GM19328 (cell line): ENCODE results near the gene NEURL4.
A peak's percentile ranks its signal among the peaks of the same experiment; 100 is the strongest.

Experiments used
- ATAC-seq: cut with Tn5 transposase; IDR thresholded peaks from one replicate; pipeline ENCODE4 v1.9.1; 2021; ENCODE audit warnings: mild to moderate bottlenecking, moderate library complexity; ENCODE audit not compliant: unreplicated experiment

Gene NEURL4

DNA sequence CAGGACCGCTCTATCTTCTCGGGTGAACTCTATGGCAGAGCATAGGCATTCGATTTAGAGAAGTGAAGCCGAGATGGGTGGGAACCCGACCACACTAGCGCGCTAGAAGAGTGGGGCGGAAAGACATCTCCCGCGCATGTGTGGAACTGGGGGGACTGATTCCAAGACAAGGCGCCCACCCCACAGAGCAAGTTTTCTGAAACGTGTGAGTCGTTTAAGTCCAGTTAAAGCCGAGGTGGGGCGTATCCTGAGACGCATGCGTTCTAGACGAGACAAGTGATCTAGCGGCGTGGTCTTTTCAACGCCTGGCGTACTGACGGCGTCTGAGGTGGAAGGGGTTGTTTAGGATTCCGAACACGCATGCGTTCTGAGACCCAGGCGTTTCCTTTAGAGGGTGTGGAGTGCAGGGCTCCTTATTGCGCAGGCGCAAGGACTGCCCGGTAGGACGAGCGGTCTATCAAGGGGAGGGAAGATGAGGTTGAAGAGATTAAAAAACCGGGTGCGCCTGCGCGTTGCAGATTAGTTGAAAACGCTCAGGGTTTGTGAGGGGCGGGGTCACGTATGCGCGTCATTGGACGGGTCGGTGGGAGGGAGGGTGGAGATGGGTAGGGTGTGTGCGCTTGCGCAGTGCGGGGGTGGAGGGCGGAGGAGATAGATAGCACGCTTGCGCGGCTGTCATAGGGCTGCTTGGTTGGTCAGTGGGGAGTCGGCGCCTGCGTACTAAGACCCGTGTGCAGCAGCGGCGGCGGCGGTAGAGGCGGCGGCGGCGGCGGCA, 22.0 kb downstream of the NEURL4 start, which contains the start of gene EIF5A:
TSS of gene EIF5A (plus strand) at position 718 of the 775 bp plus-strand sequence. CDS start 2,008 bp downstream, outside the sequence.
- peak; percentile 72 for ATAC-seq

GRCh38 chr17:7304179-7304578, 25.0 kb downstream of the NEURL4 start:
- ATAC-seq = no peak

- no peak for ATAC-seq
These were observed 32.8 kb downstream of the NEURL4 start for GRCh38 chr17:7296189-7296861.

DNA sequence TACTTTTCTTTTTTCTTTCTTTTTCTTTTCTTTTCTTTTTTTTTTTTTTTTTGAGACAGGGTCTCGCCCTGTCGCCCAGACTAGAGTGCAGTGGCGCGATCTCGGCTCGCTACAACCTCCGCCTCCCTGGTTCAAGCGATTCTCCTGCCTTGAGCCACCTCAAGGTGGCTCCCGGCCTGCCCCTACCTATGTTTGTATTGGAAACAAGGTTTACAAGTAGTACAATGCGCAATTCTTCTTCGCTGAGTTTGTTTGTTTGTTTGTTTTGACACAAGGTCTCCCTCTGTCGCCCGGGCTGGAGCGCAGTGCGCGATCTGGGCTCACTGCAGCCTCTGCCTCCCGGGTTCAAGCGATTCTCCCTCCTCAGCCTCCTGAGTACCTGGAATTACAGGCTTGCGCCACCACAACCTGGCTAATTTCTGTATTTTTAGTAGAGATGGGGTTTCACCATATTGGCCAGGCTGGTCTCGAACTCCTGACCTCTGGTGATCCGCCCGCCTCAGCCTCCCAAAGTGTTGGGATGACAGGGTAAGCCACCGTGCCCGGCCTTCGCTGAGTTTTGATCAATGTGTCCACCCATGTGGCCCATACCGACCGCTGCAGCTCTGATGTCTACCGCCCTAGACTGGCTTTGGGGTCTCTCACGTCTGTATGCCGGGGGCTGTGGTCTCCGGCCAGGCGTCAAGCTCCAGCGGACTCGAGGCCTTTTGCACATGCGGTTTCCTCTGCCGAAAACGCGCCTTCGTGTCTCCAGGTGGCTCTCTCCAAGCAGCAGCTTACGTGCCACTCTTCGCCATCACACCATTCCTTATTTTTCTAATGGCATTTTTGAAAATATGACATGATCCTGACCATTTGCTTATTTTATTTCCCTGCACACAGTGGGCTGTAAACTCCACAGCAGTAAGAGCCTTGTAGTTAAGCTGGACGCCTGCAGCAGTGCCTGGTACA, 33.6 kb downstream of the NEURL4 start:
- ATAC-seq = no peak

- no peak for ATAC-seq
These were observed 34.5 kb downstream of the NEURL4 start, which contains the start of gene YBX2 for GRCh38 chr17:7294614-7295153. Gene YBX2 (minus strand): TSS chr17:7294639. CDS start chr17:7294500, 139 bp downstream.

GRCh38 chr17:7293816-7294613, 35.1 kb downstream of the NEURL4 start:
- ATAC-seq = no peak

- no peak for ATAC-seq
These were observed 36.0 kb downstream of the NEURL4 start for GRCh38 chr17:7293159-7293558.

- ATAC-seq = no peak
These were observed 36.4 kb downstream of the NEURL4 start for GRCh38 chr17:7292729-7293128.

DNA sequence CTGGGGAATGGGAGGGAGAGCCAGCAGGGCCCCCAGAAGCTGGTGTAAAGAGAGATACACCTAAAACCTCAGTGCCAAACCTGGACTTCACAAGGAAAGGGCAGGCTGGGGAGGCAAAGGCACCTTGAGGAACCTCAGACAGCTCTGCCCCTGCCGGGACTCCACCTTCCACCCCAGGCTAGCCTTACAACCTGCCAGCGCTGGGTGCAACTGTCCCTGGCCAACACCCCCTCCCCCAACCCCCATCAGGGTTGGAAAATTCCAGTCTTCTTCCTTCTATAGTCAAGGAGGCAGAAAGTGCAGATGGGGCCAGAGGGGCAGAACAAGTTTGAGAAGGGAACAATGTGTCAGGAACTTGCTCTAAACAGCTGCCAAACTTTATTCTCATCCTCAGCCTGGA, 36.9 kb downstream of the NEURL4 start:
- ATAC-seq = no peak

GRCh38 chr17:7290685-7291084, 38.5 kb downstream of the NEURL4 start:
- ATAC-seq = no peak

DNA sequence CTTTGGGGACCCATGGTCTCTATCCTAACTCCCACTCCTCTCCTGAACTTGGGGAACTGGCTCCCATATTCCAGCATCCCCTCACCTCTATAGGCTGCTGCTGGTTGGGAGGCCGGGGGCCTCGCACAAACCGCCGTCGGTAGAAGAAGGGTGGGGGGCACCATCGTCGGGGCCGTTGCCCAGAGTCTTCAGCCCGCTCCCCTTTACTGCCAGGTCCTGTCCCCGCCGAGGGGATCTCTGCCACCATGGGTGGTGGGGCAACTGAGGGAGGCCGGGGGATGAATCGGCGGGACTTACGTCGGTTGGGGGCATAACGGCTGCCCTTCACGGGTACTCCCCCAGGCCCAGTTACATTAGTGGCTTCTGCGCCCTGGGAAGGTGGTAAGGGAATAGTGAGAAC, 39.0 kb downstream of the NEURL4 start:
- no peak for ATAC-seq

GRCh38 chr17:7289256-7290032, 39.7 kb downstream of the NEURL4 start:
- ATAC-seq = no peak

DNA sequence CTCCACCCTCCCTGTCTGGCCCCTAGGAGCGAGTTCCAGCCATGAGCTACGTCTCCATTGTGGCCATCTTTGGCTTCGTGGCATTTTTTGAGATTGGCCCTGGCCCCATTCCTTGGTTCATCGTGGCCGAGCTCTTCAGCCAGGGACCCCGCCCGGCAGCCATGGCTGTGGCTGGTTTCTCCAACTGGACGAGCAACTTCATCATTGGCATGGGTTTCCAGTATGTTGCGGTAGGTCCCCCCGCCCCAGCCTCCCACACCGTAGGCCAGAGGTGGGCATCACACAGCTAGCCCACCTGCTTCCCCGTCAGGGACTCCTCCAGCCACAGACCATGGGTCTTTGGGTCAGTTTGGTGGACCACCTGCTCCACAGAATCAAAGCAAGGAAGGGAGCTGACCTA, 43.5 kb downstream of the NEURL4 start:
- ATAC-seq = no peak

GRCh38 chr17:7284911-7285310, 44.2 kb downstream of the NEURL4 start:
- ATAC-seq = no peak

- ATAC-seq = no peak
These were observed 45.5 kb downstream of the NEURL4 start for GRCh38 chr17:7283471-7284216.

GRCh38 chr17:7282752-7283321, 46.3 kb downstream of the NEURL4 start:
- no peak for ATAC-seq

- ATAC-seq = no peak
These were observed 47.0 kb downstream of the NEURL4 start for GRCh38 chr17:7281953-7282751.
